ENCODE measurements around the gene PDCD4.

DNA sequence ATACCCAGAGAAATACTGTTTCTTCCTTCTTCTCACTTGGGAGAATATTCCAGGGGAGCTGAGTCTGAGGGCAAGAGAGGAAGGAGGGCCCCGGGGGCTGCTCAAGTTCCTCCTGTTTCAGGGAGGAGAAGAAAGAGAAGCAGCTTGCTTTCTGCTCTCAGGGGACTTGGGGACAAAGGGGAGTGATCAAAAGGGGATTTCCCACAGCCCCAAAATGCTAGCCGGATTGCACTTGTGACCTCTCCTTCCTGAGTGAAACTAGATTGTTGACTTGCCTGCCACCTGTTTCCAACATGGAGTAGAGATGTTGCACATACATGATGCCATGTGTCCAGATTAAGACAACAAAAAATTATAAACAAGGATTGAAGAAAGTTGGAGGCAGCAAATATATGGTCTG is 28.7 kb upstream of the PDCD4 start:
- TF ChIP-seq POLR2A (IDR thresholded peaks at IDR 0.05; ENCODE audit: control extremely low read depth in 1 of 2, low read depth in 2 of 2, low read length in 2 of 2): no peak
- TF ChIP-seq, protein P1, sequence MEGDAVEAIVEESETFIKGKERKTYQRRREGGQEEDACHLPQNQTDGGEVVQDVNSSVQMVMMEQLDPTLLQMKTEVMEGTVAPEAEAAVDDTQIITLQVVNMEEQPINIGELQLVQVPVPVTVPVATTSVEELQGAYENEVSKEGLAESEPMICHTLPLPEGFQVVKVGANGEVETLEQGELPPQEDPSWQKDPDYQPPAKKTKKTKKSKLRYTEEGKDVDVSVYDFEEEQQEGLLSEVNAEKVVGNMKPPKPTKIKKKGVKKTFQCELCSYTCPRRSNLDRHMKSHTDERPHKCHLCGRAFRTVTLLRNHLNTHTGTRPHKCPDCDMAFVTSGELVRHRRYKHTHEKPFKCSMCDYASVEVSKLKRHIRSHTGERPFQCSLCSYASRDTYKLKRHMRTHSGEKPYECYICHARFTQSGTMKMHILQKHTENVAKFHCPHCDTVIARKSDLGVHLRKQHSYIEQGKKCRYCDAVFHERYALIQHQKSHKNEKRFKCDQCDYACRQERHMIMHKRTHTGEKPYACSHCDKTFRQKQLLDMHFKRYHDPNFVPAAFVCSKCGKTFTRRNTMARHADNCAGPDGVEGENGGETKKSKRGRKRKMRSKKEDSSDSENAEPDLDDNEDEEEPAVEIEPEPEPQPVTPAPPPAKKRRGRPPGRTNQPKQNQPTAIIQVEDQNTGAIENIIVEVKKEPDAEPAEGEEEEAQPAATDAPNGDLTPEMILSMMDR (IDR thresholded peaks at IDR 0.05; ENCODE audit: control extremely low read depth in 1 of 3, insufficient read depth in 1 of 3, low read depth in 1 of 3, low read length in 3 of 3): no peak
- no peak for TF ChIP-seq ZNF274 (IDR thresholded peaks at IDR 0.05; ENCODE audit: borderline replicate concordance, extremely low read depth, low read length)
- TF ChIP-seq EGR1 (IDR thresholded peaks at IDR 0.05; ENCODE audit: borderline replicate concordance, low read depth, low read length): no peak
- no peak for TF ChIP-seq EP300 (IDR thresholded peaks at IDR 0.05; ENCODE audit: borderline replicate concordance in 1 of 2, low read depth in 2 of 2, low read length in 2 of 2)
- TF ChIP-seq POLR2AphosphoS5 (IDR thresholded peaks at IDR 0.05; ENCODE audit: low read depth, low read length): no peak
